Measurements from ENCODE around the gene MAX. TPM values are rescaled to one million over a fixed set of nuclear protein-coding genes. Genes with fewer than 3 reads are reported as not detected.

The MAX gene
- total and polyA plus RNA-seq, 2 experiments from 2014 or later, result 41.1 to 52.8 TPM

DNA sequence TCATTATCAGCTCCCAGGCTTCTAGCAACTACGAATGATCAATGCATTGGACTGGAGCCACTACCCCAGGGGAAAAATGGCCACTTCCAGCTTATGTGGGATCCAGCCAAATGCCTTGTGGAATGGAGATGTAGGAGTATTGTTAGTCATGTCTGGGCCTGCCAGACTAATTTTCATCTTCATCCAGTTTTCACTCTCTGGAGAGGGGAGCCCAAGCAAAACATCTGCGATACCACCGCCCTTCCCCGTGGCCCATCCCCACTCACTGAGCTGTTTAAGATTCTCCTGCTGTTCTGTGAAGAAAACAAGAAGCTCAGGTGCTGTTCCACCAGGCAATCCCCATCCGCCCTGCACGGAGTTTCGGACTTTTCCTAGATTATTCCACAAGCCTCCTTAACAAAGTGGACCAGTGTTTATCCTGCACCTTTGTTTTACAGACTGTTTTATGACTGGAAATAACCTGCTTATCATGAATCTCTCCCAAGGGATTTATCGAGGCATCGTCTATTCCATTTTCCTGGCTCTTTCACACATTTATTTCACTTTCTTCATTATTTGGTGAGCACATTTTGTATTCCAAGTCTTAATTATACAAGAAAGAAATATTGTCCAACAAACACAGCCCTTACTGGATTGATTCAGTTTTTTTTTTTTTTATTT is 35.5 kb upstream of the MAX start:
- DNase-seq, result peak; percentile 41
- Histone ChIP-seq H3K4me1 (ENCODE audit: insufficient read depth) (no peaks in the 10 kb centered on the region), H2AFZ (no peak overlapping the region), H3F3A (ENCODE audit: insufficient read depth) (no peaks in the 10 kb centered on the region), H3K27ac (no peak overlapping the region), H3K27me3 (replicated peaks; ENCODE audit: insufficient read depth) (peaks cover 9% of the 10 kb centered on the region; the same call in 1 of the 2 replicates), H3K4me3 (no peak overlapping the region), H3K9me2 (ENCODE audit: insufficient read depth) (no peaks in the 10 kb centered on the region), H3K9me3 (ENCODE audit: low read depth) (no peaks in the 10 kb centered on the region), H4K20me1 (ENCODE audit: insufficient read depth) (no peaks in the 10 kb centered on the region), H3K36me3 (ENCODE audit: low read depth) (no peaks in the 10 kb centered on the region), H3K4me2 (ENCODE audit: unreplicated experiment) (no peak overlapping the region), H3K9ac (no peak overlapping the region), H3K79me2 (ENCODE audit: insufficient read depth) (no peaks in the 10 kb centered on the region)
- TF ChIP-seq EZH2 (IDR thresholded peaks at IDR 0.05; ENCODE audit: insufficient read depth, poor library complexity, severe bottlenecking) (no peak), EZH2phosphoT487 (IDR thresholded peaks at IDR 0.05; ENCODE audit: insufficient read depth, low read depth) (no peak)
- 72 to 77% methylated on average over 9 of the region's 9 CpGs for WGBS, 2 experiments (ENCODE audit: low coverage in 1 of 2, low lambda C conversion rate in 2 of 2, missing lambda C conversion rate in 2 of 2)
- in situ Hi-C loops (cut with MboI), result no loop called here

DNA sequence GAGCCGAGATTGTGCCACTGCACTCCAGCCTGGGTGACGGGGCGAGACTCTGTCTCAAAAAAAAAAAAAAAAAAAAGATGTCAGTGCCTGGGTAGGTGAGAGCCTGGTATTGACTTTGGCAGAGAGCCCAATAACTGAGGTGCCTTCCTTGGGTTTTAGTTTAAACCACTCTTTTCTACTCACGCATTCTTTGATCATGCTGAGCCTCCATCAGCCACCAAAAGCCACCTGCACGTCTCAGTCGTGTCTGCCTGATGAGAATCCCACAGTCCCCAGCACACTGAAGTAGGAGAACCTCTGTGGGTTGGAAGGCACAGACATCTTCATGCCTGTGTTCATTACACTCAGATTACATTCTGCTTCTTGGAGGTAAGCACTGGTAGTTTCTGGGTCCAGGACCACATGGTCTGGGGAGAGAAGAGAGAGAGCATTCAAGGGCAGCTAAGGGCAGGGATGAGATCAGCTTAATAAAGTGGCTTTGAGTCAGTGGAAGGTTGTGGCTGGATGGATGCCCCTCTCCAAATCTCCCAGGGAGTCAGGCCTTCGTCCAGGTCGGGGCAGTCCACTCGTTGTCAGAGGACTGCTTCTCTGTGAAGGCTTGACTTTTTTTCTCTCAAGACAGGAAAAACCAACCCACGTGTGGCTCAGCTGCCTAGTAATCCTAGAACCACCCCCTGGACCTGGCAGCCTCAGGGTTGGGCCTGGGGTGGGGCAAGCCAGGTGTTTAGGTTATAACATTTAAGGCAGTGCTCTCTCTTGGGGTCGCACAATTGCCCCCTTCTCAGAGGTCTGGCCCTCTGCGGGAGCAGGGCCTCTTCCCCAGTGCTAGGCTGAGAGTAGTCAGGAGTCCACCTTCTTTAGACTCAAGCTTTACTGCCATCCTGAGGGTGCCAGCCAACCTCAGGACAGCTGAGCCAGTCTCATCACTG is 32.6 kb upstream of the MAX start:
- no peak overlapping the region for H3K4me2 ChIP-seq (ENCODE audit: unreplicated experiment)
- TF ChIP-seq EZH2 (IDR thresholded peaks at IDR 0.05; ENCODE audit: insufficient read depth, poor library complexity, severe bottlenecking), result no peak
- no peak for TF ChIP-seq EZH2phosphoT487 (IDR thresholded peaks at IDR 0.05; ENCODE audit: insufficient read depth, low read depth)
- WGBS, 2 experiments (ENCODE audit: low coverage in 1 of 2, low lambda C conversion rate in 2 of 2, missing lambda C conversion rate in 2 of 2), result 67 to 70% methylated on average over 12 of the region's 12 CpGs
- no peak overlapping the region for H3K4me3 ChIP-seq
- no peaks in the 10 kb centered on the region for H3F3A ChIP-seq (ENCODE audit: insufficient read depth)
- no peaks in the 10 kb centered on the region for H3K79me2 ChIP-seq (ENCODE audit: insufficient read depth)
- H3K9ac ChIP-seq, result no peak overlapping the region
- H3K9me2 ChIP-seq (ENCODE audit: insufficient read depth), result no peaks in the 10 kb centered on the region
- no peaks in the 10 kb centered on the region for H3K27me3 ChIP-seq (replicated peaks; ENCODE audit: insufficient read depth)
- no peak overlapping the region for H2AFZ ChIP-seq
- DNase-seq, result peak; percentile 8
- H4K20me1 ChIP-seq (ENCODE audit: insufficient read depth), result no peaks in the 10 kb centered on the region
- H3K36me3 ChIP-seq (ENCODE audit: low read depth), result no peaks in the 10 kb centered on the region
- in situ Hi-C loops (cut with MboI), result no loop called here
- H3K9me3 ChIP-seq (ENCODE audit: low read depth), result no peaks in the 10 kb centered on the region
- no peak overlapping the region for H3K27ac ChIP-seq
- H3K4me1 ChIP-seq (ENCODE audit: insufficient read depth), result no peaks in the 10 kb centered on the region

GRCh38 chr14:65132855-65133254 is 30.5 kb upstream of the MAX start:
- Histone ChIP-seq H3K4me3 (no peak overlapping the region), H3K9me3 (ENCODE audit: low read depth) (no peaks in the 10 kb centered on the region), H3K27ac (no peak overlapping the region), H4K20me1 (ENCODE audit: insufficient read depth) (no peaks in the 10 kb centered on the region), H3K27me3 (replicated peaks; ENCODE audit: insufficient read depth) (no peaks in the 10 kb centered on the region), H3K9me2 (ENCODE audit: insufficient read depth) (no peaks in the 10 kb centered on the region), H3K9ac (no peak overlapping the region), H2AFZ (no peak overlapping the region), H3K36me3 (ENCODE audit: low read depth) (no peaks in the 10 kb centered on the region), H3F3A (ENCODE audit: insufficient read depth) (no peaks in the 10 kb centered on the region), H3K4me2 (ENCODE audit: unreplicated experiment) (no peak overlapping the region), H3K4me1 (ENCODE audit: insufficient read depth) (no peaks in the 10 kb centered on the region), H3K79me2 (ENCODE audit: insufficient read depth) (no peaks in the 10 kb centered on the region)
- in situ Hi-C loops (cut with MboI), result no loop called here
- TF ChIP-seq EZH2 (IDR thresholded peaks at IDR 0.05; ENCODE audit: insufficient read depth, poor library complexity, severe bottlenecking) (no peak), EZH2phosphoT487 (IDR thresholded peaks at IDR 0.05; ENCODE audit: insufficient read depth, low read depth) (no peak)
- DNase-seq, result no peak
- WGBS, 2 experiments (ENCODE audit: low coverage in 1 of 2, low lambda C conversion rate in 2 of 2, missing lambda C conversion rate in 2 of 2), result 82 to 85% methylated on average over 8 of the region's 8 CpGs

DNA sequence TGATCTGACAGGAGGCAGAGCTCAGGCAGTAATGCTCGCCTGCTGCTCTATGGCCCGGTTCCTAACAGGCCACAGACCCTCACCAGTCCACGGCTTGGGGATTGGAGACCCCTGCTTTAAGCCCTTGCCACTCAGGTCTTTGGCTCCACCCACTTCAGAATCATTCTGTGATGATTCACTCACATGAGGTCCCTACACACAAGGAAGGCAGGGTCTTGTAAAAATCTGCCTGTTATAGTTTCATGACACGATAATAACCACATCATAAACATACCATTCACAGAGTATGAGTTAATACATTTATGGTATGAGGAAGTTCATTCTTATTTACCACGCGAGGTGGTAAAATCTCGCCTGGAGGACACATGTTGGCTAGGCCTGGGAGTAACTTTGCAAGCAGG is 29.0 kb upstream of the MAX start:
- Histone ChIP-seq H3K4me1 (ENCODE audit: insufficient read depth) (no peaks in the 10 kb centered on the region), H4K20me1 (ENCODE audit: insufficient read depth) (no peaks in the 10 kb centered on the region), H3K9ac (no peak overlapping the region), H3K9me3 (ENCODE audit: low read depth) (no peaks in the 10 kb centered on the region), H3K79me2 (ENCODE audit: insufficient read depth) (no peaks in the 10 kb centered on the region), H3F3A (ENCODE audit: insufficient read depth) (no peaks in the 10 kb centered on the region), H2AFZ (no peak overlapping the region), H3K27me3 (replicated peaks; ENCODE audit: insufficient read depth) (no peaks in the 10 kb centered on the region), H3K9me2 (ENCODE audit: insufficient read depth) (no peaks in the 10 kb centered on the region), H3K4me2 (ENCODE audit: unreplicated experiment) (no peak overlapping the region), H3K4me3 (no peak overlapping the region), H3K36me3 (ENCODE audit: low read depth) (no peaks in the 10 kb centered on the region), H3K27ac (no peak overlapping the region)
- DNase-seq, result peak; percentile 38
- TF ChIP-seq EZH2phosphoT487 (IDR thresholded peaks at IDR 0.05; ENCODE audit: insufficient read depth, low read depth), result no peak
- TF ChIP-seq EZH2 (IDR thresholded peaks at IDR 0.05; ENCODE audit: insufficient read depth, poor library complexity, severe bottlenecking), result no peak
- in situ Hi-C loops (cut with MboI), result no loop called here
- WGBS, 2 experiments (ENCODE audit: low coverage in 1 of 2, low lambda C conversion rate in 2 of 2, missing lambda C conversion rate in 2 of 2), result 45 to 46% methylated on average over 7 of the region's 7 CpGs
